Measurements from ENCODE around the gene SLC38A1.
"Not testable (repeated sequence)": the region's sequence is repeated elsewhere in the genome, so short reads cannot be mapped to it uniquely, and the experiment has no call there.

Gene SLC38A1

GRCh38 chr12:46207644-46208043 lies 61.2 kb downstream of the SLC38A1 start:
- H3K36me3 ChIP-seq (ENCODE audit: insufficient read depth, insufficient read length, low read length) = peaks cover 78% of the 10 kb centered on the region
- no peak for TF ChIP-seq ZNF274 (IDR thresholded peaks at IDR 0.05; ENCODE audit: low read depth, low read length)
- TF ChIP-seq YY1 (IDR thresholded peaks at IDR 0.05; ENCODE audit: insufficient read depth, insufficient read length) = no peak
- no peaks in the 10 kb centered on the region for H3K4me1 ChIP-seq (ENCODE audit: insufficient read depth, insufficient read length)

DNA sequence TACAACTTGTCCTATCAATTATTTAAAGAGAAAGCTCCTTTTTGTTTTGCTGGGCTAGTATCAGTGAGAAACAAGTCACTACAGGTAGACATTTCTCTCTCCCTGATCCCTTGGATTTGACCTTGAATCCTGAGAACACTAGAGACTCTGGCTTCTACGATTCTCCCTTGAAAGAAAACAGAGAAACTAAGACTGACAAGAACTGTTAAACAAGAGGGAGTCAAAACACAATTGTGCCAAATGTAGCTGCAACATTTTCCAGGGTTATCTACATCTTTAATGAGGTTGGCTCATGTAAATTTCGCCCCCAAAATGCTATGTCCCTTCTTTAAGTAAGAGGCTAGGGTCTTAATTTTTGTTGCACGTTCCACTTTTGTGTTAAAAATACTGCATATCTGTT lies 62.4 kb downstream of the SLC38A1 start:
- peaks cover 78% of the 10 kb centered on the region for H3K36me3 ChIP-seq (ENCODE audit: insufficient read depth, insufficient read length, low read length)
- no peaks in the 10 kb centered on the region for H3K27me3 ChIP-seq (ENCODE audit: insufficient read depth, insufficient read length)
- no peak overlapping the region for H3K4me3 ChIP-seq (ENCODE audit: insufficient read length, low read depth)
- H3K9me3 ChIP-seq (ENCODE audit: insufficient read depth, low read length) = no peaks in the 10 kb centered on the region
- no peak for DNase-seq (ENCODE audit: low read depth, low spot score)
- H3K4me1 ChIP-seq (ENCODE audit: insufficient read depth, insufficient read length) = no peaks in the 10 kb centered on the region
- H3K9ac ChIP-seq (ENCODE audit: insufficient read length, low read depth) = no peak overlapping the region
- TF ChIP-seq YY1 (IDR thresholded peaks at IDR 0.05; ENCODE audit: insufficient read depth, insufficient read length) (no peak), ZNF274 (IDR thresholded peaks at IDR 0.05; ENCODE audit: low read depth, low read length) (no peak), SUZ12 (IDR thresholded peaks at IDR 0.05; ENCODE audit: extremely low read depth, insufficient read depth, insufficient read length) (no peak)

More at GRCh38 chr12:46207644-46208043, 61.2 kb downstream of the SLC38A1 start:
- Histone ChIP-seq H3K9ac (ENCODE audit: insufficient read length, low read depth) (no peak overlapping the region), H3K4me3 (ENCODE audit: insufficient read length, low read depth) (no peak overlapping the region), H3K27me3 (ENCODE audit: insufficient read depth, insufficient read length) (no peaks in the 10 kb centered on the region), H3K9me3 (ENCODE audit: insufficient read depth, low read length) (no peaks in the 10 kb centered on the region)
- DNase-seq (ENCODE audit: low read depth, low spot score) = no peak

GRCh38 chr12:46205294-46205693 lies 63.5 kb downstream of the SLC38A1 start:
- H3K27me3 ChIP-seq (ENCODE audit: insufficient read depth, insufficient read length) = no peaks in the 10 kb centered on the region
- no peaks in the 10 kb centered on the region for H3K9me3 ChIP-seq (ENCODE audit: insufficient read depth, low read length)
- no peak for DNase-seq (ENCODE audit: low read depth, low spot score)
- H3K4me3 ChIP-seq (ENCODE audit: insufficient read length, low read depth) = no peak overlapping the region
- TF ChIP-seq YY1 (IDR thresholded peaks at IDR 0.05; ENCODE audit: insufficient read depth, insufficient read length) (no peak), SUZ12 (IDR thresholded peaks at IDR 0.05; ENCODE audit: extremely low read depth, insufficient read depth, insufficient read length) (no peak), ZNF274 (IDR thresholded peaks at IDR 0.05; ENCODE audit: low read depth, low read length) (no peak)
- H3K9ac ChIP-seq (ENCODE audit: insufficient read length, low read depth) = no peak overlapping the region
- H3K36me3 ChIP-seq (ENCODE audit: insufficient read depth, insufficient read length, low read length) = peaks cover 84% of the 10 kb centered on the region
- H3K4me1 ChIP-seq (ENCODE audit: insufficient read depth, insufficient read length) = no peaks in the 10 kb centered on the region

DNA sequence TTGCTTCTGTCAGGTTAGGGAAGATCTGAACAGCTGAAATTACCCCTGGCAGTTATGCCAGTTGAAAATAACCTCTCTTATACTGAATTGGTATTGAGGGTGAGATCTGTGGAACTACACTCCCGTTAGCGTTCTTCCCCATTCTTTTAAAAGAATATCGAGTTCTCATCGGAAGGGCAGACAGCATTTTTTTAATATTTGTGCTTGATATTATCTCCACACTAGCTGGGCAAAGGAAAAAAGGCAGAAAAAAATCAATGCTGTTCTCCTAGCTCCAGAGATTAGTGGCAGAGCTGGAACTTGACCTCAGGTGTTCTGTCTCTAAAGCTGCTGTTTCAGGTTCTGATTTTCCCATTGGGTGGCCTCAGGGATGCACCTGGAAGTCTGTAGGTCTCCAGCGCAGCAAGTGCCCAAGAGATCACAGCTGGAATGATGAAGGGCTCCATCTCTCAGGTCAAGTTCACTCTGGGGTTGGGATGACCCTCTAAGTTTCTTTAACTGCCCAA lies 67.5 kb downstream of the SLC38A1 start:
- H3K27me3 ChIP-seq (ENCODE audit: insufficient read depth, insufficient read length) = no peaks in the 10 kb centered on the region
- TF ChIP-seq ZNF274 (IDR thresholded peaks at IDR 0.05; ENCODE audit: low read depth, low read length) = no peak
- TF ChIP-seq YY1 (IDR thresholded peaks at IDR 0.05; ENCODE audit: insufficient read depth, insufficient read length) = no peak
- no peak for TF ChIP-seq SUZ12 (IDR thresholded peaks at IDR 0.05; ENCODE audit: extremely low read depth, insufficient read depth, insufficient read length)
- H3K4me3 ChIP-seq (ENCODE audit: insufficient read length, low read depth) = no peak overlapping the region
- no peaks in the 10 kb centered on the region for H3K4me1 ChIP-seq (ENCODE audit: insufficient read depth, insufficient read length)
- DNase-seq (ENCODE audit: low read depth, low spot score) = no peak
- H3K36me3 ChIP-seq (ENCODE audit: insufficient read depth, insufficient read length, low read length) = peaks cover 97% of the 10 kb centered on the region
- peaks cover 5% of the 10 kb centered on the region; the same call in 1 of the 2 replicates for H3K9me3 ChIP-seq (ENCODE audit: insufficient read depth, low read length)
- H3K9ac ChIP-seq (ENCODE audit: insufficient read length, low read depth) = no peak overlapping the region

- no peak overlapping the region for H3K4me3 ChIP-seq (ENCODE audit: insufficient read length, low read depth)
- no peak for TF ChIP-seq ZNF274 (IDR thresholded peaks at IDR 0.05; ENCODE audit: low read depth, low read length)
- no peak for TF ChIP-seq SUZ12 (IDR thresholded peaks at IDR 0.05; ENCODE audit: extremely low read depth, insufficient read depth, insufficient read length)
- no peak for TF ChIP-seq YY1 (IDR thresholded peaks at IDR 0.05; ENCODE audit: insufficient read depth, insufficient read length)
- no peaks in the 10 kb centered on the region for H3K27me3 ChIP-seq (ENCODE audit: insufficient read depth, insufficient read length)
- H3K36me3 ChIP-seq (ENCODE audit: insufficient read depth, insufficient read length, low read length) = peaks cover 97% of the 10 kb centered on the region
- H3K9ac ChIP-seq (ENCODE audit: insufficient read length, low read depth) = no peak overlapping the region
- peaks cover 12% of the 10 kb centered on the region; the same call in 1 of the 2 replicates for H3K9me3 ChIP-seq (ENCODE audit: insufficient read depth, low read length)
- DNase-seq (ENCODE audit: low read depth, low spot score) = no peak
- H3K4me1 ChIP-seq (ENCODE audit: insufficient read depth, insufficient read length) = no peaks in the 10 kb centered on the region
Observed at GRCh38 chr12:46200551-46200950, 68.3 kb downstream of the SLC38A1 start.

DNA sequence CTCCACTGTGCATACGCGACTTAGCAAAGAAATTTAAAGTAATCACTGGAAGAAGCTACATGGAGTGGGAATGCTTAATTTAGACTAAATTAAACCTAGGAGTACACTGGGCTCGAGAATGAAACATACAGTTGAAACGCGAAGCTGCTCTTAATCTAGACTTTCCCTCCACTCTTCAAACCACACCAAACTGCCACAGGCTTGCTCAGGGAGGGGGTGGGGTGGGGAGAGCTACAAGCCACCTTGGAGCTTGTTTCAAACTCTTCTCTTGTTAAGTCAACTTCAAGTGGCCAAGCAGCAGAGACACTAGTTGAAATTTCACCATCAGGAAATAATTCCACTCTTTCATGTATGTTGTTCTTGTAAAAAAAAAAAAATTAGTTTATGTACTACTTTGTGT lies 69.9 kb downstream of the SLC38A1 start:
- Histone ChIP-seq H3K9ac (ENCODE audit: insufficient read length, low read depth) (no peak overlapping the region), H3K27me3 (ENCODE audit: insufficient read depth, insufficient read length) (no peaks in the 10 kb centered on the region), H3K4me1 (ENCODE audit: insufficient read depth, insufficient read length) (no peaks in the 10 kb centered on the region), H3K9me3 (ENCODE audit: insufficient read depth, low read length) (peaks cover 16% of the 10 kb centered on the region; the same call in 1 of the 2 replicates), H3K36me3 (ENCODE audit: insufficient read depth, insufficient read length, low read length) (peaks cover 97% of the 10 kb centered on the region), H3K4me3 (ENCODE audit: insufficient read length, low read depth) (no peak overlapping the region)
- DNase-seq (ENCODE audit: low read depth, low spot score) = no peak
- TF ChIP-seq ZNF274 (IDR thresholded peaks at IDR 0.05; ENCODE audit: low read depth, low read length) = no peak
- no peak for TF ChIP-seq SUZ12 (IDR thresholded peaks at IDR 0.05; ENCODE audit: extremely low read depth, insufficient read depth, insufficient read length)

GRCh38 chr12:46197883-46198282 lies 71.0 kb downstream of the SLC38A1 start:
- peaks cover 16% of the 10 kb centered on the region; the same call in 1 of the 2 replicates for H3K9me3 ChIP-seq (ENCODE audit: insufficient read depth, low read length)

GRCh38 chr12:46190533-46190932 lies 78.3 kb downstream of the SLC38A1 start:
- peaks cover 64% of the 10 kb centered on the region for H3K36me3 ChIP-seq (ENCODE audit: insufficient read depth, insufficient read length, low read length)
- not testable (repeated sequence) for H3K9ac ChIP-seq (ENCODE audit: insufficient read length, low read depth); H3K4me3 ChIP-seq (ENCODE audit: insufficient read length, low read depth); H3K4me1 ChIP-seq (ENCODE audit: insufficient read depth, insufficient read length); H3K27me3 ChIP-seq (ENCODE audit: insufficient read depth, insufficient read length); DNase-seq (ENCODE audit: low read depth, low spot score); H3K9me3 ChIP-seq (ENCODE audit: insufficient read depth, low read length)

More at GRCh38 chr12:46197883-46198282, 71.0 kb downstream of the SLC38A1 start:
- no peak overlapping the region for H3K4me3 ChIP-seq (ENCODE audit: insufficient read length, low read depth)
- DNase-seq (ENCODE audit: low read depth, low spot score) = no peak
- no peaks in the 10 kb centered on the region for H3K27me3 ChIP-seq (ENCODE audit: insufficient read depth, insufficient read length)
- no peak for TF ChIP-seq ZNF274 (IDR thresholded peaks at IDR 0.05; ENCODE audit: low read depth, low read length)
- TF ChIP-seq SUZ12 (IDR thresholded peaks at IDR 0.05; ENCODE audit: extremely low read depth, insufficient read depth, insufficient read length) = no peak
- TF ChIP-seq YY1 (IDR thresholded peaks at IDR 0.05; ENCODE audit: insufficient read depth, insufficient read length) = no peak
- H3K4me1 ChIP-seq (ENCODE audit: insufficient read depth, insufficient read length) = no peaks in the 10 kb centered on the region
- peaks cover 95% of the 10 kb centered on the region for H3K36me3 ChIP-seq (ENCODE audit: insufficient read depth, insufficient read length, low read length)
- H3K9ac ChIP-seq (ENCODE audit: insufficient read length, low read depth) = no peak overlapping the region
